T-helper 1 cell treated with Interleukin-12 subunit alpha and Interleukin-12 subunit beta and Interleukin-4 antibody, amounts not matched to agents 30 ng/mL and 1 ng/mL, for 36 hours (primary cell): Measurements from ENCODE around the gene SLC25A3. TPM values are rescaled to one million over a fixed set of nuclear protein-coding genes. Genes with fewer than 3 reads are reported as not detected.
"Not testable (repeated sequence)": the region's sequence is repeated elsewhere in the genome, so short reads cannot be mapped to it uniquely, and the experiment has no call there.

Experiments used
- intact Hi-C: fragments of 100-400 bp; cut with micrococcal nuclease; formaldehyde crosslinking; loops from one replicate; pipeline ENCODE4 v1.15.1; 2024
- total RNA-seq: library from RNA; stranded (reverse); gene quantifications from 2 replicates; pipeline ENCODE4 v1.2.3, GENCODE V29; 2022

Gene SLC25A3
- total RNA-seq, 1 donor from 2014 or later: 363 TPM

DNA sequence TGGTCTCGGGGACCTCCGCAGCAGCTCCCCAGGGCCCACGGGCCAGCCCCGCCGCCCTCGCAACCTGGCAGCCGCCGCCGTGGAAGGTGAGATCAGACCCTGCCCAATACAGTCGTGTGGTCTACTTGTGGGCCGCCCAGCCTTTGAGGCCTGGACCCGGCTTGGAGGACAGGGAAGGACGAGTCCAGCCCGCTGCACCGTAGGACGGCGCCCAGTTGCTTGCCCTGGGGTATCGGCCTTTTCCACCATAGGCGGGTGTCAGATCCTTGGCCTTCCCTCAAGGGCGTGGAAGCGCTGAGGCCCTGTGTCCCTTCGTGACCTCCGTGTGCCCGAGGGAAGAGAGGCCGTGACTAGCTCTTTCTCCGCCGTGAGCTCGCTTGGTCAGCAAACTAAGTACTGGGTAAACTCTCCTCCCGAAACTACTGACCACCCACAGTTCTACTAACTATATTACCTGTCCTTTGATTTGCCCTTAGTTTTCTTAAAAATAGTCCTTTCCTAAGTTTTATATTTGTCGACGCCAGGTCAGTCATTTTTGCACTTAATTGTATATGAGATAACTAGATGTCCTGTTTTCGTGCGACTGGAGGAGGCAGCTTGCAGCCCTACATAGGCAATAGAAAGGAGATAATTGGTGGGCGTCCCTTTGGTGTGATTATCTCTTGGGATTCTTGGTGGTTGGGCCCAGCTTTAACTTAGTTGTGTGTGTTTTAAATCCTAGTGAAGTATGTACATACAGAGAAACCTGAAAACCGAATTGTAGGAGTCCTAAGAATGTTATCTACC is 757 bp downstream of the SLC25A3 start:
- intact Hi-C loops: loop anchor here (5.0 kb wide), 1 partner anchor 62 kb away; no protein-coding TSS in a partner anchor

DNA sequence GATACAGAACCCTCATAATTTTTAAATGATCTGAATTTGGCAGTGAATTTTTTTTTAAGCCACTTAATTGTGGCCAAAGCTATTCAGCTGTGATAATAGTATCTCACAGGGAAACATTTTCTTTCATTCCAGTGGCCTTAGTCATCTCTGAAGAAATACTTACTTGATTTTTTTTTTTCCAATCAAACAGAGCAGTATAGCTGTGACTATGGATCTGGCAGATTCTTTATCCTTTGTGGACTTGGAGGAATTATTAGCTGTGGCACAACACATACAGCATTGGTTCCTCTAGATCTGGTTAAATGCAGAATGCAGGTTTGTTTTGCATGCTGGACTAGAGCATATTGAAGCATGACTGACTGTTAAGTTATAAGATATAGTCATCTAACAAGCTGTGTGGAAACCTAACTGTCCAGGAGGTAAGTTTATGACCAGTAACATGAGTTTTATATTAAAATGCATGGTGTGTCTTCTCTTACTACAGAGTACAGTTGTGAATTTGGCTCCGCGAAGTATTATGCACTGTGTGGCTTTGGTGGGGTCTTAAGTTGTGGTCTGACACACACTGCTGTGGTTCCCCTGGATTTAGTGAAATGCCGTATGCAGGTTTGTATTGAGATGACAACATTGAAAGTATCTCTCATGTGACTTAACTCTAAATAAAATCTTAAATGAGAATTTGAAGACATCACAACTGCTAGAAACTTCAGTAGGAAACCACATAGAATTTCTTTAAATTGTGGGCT is 1.9 kb downstream of the SLC25A3 start:
- intact Hi-C loops: no loop called here

DNA sequence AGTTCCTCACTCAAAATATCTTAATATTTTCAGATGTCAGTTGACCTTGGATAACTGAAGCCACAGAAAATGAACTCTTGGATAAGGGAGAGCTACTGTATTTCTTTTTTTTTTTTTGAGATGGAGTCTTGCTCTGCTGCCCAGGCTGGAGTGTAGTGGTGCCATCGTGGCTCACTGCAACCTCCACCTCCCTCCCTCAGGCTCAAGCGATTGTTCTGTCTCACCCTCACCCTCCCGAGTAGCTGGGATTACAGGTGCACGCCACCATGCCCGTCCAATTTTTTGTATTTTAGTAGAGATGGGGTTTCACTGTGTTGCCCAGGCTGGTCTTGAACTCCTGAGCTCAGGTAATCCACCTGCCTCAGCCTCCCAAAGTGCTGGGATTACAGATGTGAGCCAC is 3.8 kb downstream of the SLC25A3 start:
- intact Hi-C loops: not testable (repeated sequence)

DNA sequence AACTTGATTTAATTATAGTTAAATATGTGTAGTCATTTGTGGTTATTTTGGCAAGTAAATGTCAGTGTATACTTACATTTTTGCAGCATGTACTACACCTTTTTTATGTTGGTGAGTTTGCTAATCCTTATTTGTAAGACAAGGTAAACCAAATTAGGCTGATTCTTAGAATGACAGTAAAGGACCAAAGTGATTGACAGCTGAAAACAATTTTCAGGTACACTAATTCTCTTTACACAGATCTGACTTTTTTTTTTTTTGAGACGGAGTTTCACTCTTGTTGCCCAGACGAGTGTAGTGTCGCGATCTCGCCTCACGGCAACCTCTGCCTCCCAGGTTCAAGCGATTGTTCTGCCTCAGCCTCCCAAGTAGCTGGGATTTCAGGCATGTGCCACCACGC is 8.4 kb downstream of the SLC25A3 start:
- intact Hi-C loops: no loop called here

DNA sequence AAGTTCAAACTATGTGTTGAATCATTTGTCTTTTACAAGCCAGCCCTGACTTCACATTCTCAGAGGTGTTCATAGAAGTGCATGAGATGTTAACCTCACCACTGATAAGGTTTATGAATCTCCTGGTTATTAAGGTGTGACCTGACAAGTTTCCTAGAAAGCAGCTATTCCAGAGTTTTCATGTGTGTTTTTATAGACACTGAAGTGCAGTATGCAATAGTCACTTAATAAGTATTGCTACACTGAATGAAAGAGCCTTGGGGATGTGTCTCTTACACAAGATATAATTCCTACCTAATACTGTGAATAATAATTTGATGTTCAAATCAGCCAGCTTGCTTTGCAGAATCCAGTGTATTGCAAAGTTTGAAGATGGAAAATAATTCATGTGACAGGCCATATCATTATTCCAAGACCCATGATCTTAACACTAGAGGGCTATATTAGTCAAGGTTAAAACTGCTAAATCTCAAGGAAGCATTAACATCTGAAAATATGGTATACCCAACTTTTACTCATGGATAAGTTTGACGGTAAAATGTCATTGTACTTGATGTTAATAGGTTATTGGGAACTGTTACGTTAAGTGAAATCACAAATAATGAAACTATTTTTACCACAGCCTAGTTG is 13.0 kb downstream of the SLC25A3 start:
- intact Hi-C loops: no loop called here

DNA sequence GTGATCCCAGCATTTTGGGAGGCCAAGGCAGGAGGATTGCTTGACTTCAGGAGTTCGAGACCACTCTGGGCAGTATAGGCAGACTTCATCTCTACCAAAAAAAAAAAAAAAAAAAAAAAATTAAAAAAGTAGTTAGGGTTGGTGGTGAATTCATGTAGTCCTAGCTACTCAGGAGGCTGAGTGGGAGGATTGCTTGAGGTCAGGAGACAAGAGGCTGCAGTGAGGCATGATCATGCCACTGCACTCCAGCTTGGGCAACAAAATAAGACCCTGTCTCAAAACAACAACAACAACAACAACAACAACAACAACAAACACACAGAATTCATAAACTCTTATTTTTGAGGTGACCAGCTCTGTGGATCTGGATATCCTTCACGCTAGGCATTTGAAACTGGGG is 17.1 kb downstream of the SLC25A3 start:
- intact Hi-C loops: no loop called here

DNA sequence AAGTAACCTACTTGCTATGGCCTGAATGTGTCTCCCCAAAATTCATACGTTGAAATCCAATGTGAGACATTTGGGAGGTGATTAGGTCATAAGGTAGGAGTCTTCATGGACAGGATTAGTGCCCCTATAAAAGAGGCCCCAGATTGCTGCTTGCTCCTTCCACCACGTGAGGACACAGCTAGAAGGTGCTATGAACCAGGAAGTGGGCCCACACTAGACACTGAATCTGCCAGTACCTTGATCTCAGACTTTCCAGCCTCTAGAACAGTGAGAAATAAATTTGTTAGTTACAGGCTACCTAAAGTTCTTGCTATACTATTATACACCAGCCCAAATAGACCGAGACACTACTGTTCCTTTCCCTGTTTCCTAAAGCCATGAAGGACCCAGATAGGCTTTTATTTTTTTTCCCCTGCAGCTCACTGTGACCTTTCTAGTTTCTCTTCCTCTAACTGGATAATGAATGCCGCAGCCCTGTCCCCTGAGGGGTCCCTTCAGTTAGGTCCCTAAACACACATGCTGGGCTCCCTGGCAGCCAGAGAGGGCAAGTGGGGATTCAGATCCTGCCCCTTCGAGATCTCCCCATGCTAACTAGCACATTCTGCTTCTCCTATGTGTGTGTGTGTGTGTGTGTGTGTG is 19.3 kb downstream of the SLC25A3 start:
- intact Hi-C loops: no loop called here

DNA sequence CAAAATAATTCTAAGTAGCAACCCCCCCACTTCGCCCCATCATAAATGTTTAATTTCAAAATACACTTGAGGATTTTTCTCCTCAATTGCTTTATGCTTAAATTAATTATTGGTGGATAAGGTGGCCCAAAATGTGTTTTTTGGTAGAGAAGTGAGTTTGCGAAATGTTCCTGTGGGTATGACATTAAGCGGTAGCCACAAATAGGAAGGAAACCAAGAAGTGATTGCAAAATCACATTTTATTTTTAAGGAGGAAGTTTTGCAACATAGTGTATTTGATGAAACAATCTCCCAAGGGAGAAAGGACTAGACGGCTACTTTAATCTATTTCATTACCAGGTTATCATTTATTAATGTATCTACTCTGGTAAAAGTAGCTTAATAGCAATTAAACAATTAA is 25.5 kb downstream of the SLC25A3 start:
- intact Hi-C loops: no loop called here

DNA sequence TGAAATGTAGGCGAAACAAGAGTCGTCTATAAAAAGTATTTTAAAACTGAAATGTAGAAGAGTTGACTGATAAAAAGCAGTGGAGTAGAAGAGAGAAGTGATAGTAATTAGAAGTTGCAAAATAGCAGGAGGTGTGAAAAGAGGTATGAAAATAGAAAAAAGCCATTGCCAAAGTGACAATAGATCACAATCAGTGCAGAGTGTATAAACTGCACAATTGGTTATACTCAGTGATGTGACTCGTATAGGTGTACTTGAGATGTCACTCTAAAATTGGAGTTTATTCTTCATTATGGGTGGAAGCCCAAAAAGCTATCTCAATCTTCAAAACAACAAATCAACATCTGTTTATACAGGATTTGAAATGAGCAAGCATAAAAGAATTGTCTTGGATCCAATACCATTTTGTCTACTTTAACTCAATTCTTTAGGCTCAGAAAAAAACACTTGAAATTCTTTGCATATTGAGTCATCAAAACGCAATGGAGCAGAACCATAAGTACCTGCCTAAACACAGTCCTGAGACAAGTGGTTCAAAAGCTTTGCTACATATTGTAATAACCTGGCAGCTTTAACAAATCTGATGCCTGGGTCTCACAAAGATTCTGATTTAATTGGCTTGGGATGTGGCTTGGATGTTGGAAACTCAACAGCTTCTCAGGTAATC is 42.3 kb downstream of the SLC25A3 start:
- intact Hi-C loops: no loop called here

DNA sequence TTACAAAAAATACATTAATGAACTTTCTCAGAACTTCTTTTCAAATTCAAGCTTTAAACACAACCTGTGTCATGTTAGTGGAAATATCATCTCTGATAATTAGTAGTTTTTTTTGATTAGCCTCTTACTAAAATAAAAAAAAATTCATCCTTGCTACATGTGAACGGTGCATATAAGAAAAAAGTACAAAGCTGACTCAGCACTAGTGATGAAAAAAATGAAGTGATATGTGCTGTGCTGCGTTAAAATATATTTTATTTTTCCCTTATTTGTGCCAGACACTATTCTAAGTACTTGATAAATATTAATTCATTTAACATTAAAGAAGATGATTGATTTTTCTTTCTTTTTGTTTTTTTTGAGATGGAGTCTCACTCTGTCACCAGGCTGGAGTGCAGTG is 43.6 kb downstream of the SLC25A3 start:
- intact Hi-C loops: no loop called here

DNA sequence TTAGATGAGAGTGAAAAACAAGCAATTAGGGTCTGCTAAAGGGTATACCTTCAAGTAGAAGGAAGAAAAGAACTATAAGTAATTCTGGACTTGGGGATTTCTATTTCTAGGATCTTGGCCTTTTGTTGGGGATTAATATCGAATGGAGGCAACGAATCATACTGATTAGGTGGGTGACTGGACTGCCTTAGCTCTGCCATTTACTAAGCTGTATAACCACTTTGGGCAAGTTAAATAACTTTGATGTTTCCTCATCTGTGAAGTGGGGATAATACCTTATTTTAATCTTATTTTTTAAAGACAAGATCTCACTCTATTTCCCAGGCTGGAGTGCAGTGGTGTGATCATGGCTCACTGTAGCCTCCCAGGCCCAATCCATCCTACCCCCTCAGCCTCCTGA is 44.5 kb downstream of the SLC25A3 start:
- intact Hi-C loops: no loop called here

DNA sequence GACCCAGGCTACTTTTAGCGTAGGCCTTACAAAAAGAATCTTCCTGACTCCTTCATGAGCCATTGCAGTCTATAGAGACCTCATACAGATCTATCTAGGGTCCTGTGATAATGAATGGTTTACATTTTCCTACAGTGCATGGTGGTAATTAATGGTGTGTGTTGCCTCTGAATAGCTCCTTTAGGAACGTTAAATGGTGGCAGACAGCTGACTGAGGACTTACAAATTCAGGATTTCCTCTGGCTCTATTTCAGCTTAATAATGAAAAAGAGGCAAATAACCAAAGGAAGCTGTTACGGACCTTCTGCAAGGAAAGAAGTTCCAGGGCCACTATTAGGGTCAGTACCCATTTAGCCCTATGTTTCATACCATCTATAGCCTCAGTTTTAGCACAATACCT is 46.0 kb downstream of the SLC25A3 start:
- intact Hi-C loops: no loop called here

DNA sequence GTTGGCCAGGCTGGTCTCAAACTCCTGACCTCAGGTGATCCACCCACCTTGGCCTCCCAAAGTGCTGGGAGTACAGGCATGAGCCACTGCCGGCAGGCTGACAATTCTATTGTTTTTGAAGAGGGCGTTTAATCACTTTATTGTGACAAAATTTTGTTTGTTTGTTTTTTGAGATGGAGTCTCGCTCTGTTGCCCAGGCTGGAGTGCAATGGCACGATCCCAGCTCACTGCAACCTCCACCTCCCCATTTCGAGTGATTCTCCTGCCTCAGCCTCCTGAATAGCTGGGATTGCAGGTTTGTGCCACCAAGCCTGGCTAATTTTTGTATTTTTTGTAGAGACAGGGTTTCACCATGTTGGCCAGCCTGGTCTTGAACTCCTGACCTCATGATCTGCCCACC is 49.3 kb downstream of the SLC25A3 start:
- intact Hi-C loops: loop anchor here (5.0 kb wide), 1 partner anchor 354 kb away; no protein-coding TSS in a partner anchor

DNA sequence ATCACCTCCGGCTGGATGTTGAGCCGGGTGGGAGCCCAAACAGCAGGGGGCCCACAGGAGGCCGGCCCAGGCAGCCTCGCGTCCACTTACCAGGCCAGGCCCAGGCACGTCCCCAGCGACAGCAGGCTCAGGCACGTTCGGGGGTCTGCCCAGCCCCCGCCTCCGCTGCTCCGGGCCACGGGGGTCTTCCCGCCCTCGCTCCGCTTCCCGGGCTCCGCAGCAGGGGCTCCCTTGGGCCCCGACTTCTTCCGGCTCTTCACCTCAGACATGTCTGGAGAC is 50.9 kb downstream of the SLC25A3 start:
- intact Hi-C loops: loop anchor here (1.0 to 5.0 kb wide), 9 partner anchors 51 to 1622 kb away; partner anchors contain the start of genes ACTR6, BLTP3B, DEPDC4 and SCYL2

DNA sequence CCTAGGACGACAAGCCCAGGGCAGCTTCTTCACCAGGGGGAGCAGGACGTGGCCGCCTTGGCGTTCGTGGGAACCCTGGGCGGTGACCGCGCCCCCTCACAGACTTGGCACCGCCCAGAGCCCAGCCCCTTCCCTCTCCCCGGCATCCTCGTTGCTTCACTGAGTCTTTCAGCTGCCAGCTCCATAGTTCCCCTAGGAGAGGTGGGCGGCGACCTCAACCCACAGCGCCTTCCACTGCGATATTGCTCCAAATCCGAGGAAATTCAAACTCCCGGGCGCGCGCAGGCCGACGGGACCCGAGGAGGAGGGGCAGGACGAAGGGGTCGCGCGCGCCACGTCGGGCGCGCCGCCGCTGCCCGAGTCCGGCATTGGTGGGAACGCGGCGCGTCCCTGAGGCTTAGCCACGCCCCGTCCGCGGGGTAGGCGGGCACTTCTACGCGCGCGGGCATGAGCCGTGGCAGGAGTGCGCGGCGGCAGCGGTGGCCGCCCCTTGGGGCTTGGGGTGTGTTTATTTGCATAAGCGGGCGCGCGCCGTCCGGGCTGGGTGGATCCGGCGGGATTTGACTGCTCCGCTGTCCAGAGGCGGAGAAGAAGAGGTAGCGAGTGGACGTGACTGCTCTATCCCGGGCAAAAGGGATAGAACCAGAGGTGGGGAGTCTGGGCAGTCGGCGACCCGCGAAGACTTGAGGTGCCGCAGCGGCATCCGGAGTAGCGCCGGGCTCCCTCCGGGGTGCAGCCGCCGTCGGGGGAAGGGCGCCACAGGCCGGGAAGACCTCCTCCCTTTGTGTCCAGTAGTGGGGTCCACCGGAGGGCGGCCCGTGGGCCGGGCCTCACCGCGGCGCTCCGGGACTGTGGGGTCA is 51.5 kb downstream of the SLC25A3 start, which contains the start of the genes APAF1 and IKBIP:
Gene APAF1, plus strand, starts transcription at position 579 of the 860 bp plus-strand sequence. CDS start 3,070 bp downstream, outside the sequence.
Gene IKBIP, minus strand, starts transcription at position 77 of the 860 bp plus-strand sequence. CDS start 87 bp downstream, outside the sequence.
- intact Hi-C loops: loop anchor here (1.0 to 5.0 kb wide), 13 partner anchors 9 to 1738 kb away; partner anchors contain the start of genes ACTR6, BLTP3B, DEPDC4 and NEDD1

DNA sequence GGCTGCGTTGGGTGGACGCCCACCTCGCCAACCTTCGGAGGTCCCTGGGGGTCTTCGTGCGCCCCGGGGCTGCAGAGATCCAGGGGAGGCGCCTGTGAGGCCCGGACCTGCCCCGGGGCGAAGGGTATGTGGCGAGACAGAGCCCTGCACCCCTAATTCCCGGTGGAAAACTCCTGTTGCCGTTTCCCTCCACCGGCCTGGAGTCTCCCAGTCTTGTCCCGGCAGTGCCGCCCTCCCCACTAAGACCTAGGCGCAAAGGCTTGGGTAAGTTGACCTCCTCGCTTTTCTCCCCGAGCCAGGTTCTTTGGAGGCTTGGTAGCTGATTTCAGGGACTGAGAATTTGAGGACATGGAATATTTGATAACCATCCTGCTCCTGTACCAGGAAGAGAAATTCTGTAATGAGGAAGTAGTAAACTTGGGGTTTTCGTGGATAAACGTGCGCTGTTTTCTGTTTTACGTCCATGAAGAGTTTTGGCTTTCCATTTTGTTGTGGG is 52.1 kb downstream of the SLC25A3 start:
- intact Hi-C loops: loop anchor here (1.0 to 5.0 kb wide), 8 partner anchors 9 to 1738 kb away; partner anchors contain the start of genes BLTP3B, DEPDC4, NEDD1 and SCYL2

DNA sequence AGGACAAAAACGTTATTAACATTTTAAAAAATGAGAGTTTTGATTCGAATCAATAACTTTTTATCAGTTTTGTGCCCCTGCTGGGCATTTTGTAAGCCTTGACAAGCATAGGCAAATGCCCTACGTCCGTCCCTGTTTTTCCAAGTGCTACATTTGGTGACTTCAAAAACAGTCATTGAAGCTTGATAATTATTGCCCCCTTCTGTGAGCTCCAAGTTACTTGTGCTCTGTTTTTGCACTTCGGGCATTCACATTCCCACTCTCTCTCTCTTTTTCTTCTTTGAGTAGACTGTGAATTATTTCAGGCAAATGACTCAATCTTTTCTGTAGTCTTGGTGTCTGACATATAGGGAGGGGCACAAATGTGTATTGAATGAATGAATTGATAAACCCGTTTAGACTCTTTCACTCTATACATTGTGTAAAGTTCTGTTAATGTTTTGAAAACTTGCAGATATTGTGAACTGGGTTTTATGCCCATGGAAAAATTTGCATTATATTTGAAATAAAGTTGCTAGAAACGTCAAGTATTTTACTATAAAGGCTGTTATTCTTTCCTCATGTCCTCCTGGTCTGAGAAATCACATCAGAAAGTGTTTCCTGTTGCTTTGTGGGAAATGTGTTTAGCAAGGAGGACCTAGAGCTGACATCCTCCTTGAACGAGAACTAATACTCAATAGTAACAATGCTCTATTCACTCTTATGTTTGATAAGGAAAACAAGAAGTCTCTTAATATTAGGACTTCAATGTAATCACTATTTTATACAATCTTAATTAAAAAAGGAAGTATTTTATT is 53.0 kb downstream of the SLC25A3 start:
- intact Hi-C loops: loop anchor here (5.0 kb wide), 1 partner anchor 96 kb away; no protein-coding TSS in a partner anchor

DNA sequence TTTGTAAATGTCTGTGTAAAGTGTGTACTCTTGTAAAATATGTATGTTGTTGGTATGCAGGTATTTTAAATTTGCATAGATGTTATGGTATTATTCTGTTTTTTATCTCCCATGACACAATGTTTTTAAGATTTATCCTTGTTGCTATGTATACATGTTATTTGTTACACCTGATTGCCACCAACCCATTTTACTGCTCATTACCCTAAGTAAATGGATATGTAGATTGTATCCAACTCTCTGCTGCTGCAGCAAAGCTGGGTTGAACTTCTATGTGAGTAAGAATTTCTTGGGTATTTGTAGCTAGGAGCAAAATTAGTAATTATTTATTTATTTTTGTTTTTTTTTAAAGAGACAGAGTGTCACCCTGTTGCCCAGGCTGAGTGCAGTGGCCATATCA is 57.8 kb downstream of the SLC25A3 start:
- intact Hi-C loops: no loop called here
